HepG2 (cell line): ENCODE results near the gene SIK3.

Experiments used
- CTCF ChIP-seq: sonication (generic); formaldehyde crosslinking; IDR thresholded peaks from 2 replicates; pipeline ENCODE4 v1.5.0; 2020; ENCODE audit warnings: mild to moderate bottlenecking, missing genetic modification reagents, moderate library complexity
- MAZ ChIP-seq, 2 experiments: sonication (generic) in 1 of 2; formaldehyde crosslinking in 1 of 2; IDR thresholded peaks; 2 replicates each; pipeline versions ENCODE4 v1.5.0 to v1.6.1; 2012 to 2020; ENCODE audit warnings: low read depth in 2 of 2, mild to moderate bottlenecking in 2 of 2, borderline replicate concordance in 1 of 2, improper control_type of control experiment in 1 of 2, low read length in 1 of 2, missing genetic modification reagents in 1 of 2, moderate library complexity in 1 of 2
- POLR2A ChIP-seq, 2 experiments: IDR thresholded peaks; 2 replicates each; pipeline ENCODE4 v1.6.1; 2011; ENCODE audit warnings: low read depth in 2 of 2, low read length in 2 of 2, mild to moderate bottlenecking in 1 of 2, moderate library complexity in 1 of 2; ENCODE audit not compliant: insufficient read depth in 1 of 2
- ZNF274 ChIP-seq: sonication (generic); formaldehyde crosslinking; IDR thresholded peaks from 2 replicates; pipeline ENCODE4 v1.5.1; 2020; ENCODE audit warnings: mild to moderate bottlenecking, missing genetic modification reagents

- no peak for TF ChIP-seq MAZ (IDR thresholded peaks at IDR 0.05; ENCODE audit: borderline replicate concordance, low read depth, low read length)
- TF ChIP-seq MAZ (CRISPR knock-in tag; IDR thresholded peaks at IDR 0.05; ENCODE audit: low read depth), result no peak
- TF ChIP-seq ZNF274, result no peak
- TF ChIP-seq POLR2A (IDR thresholded peaks at IDR 0.05; ENCODE audit: insufficient read depth in 1 of 2, low read depth in 2 of 2, low read length in 2 of 2), result no peak
- TF ChIP-seq CTCF (CRISPR knock-in tag), result no peak
Measured at GRCh38 chr11:116973270-116973669, 125.0 kb downstream of the SIK3 start.
